ENCODE data around the gene CNTLN.

DNA sequence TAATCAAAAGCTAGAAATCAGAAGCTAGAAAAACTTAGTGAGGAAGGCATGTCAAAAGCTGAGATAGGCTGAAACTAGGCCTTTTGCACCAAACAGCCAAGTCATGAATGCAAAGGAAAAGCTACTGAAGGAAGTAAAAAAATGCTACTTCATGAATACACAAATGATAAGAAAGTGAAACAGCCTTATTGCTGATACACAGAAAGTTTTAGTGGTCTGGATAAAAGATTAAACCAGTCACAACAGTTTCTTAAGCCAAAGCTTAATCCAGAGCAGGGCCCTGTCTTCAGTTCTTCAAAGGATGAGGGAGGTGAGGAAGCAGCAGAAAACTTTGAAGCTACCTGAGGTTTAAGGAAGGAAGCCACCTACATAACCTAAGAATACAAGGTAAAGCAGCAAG is 341.6 kb downstream of the CNTLN start:
- TF ChIP-seq ZNF274 (IDR thresholded peaks at IDR 0.05; ENCODE audit: borderline replicate concordance, low read depth, low read length), result no peak
- TF ChIP-seq ZBTB5 (IDR thresholded peaks at IDR 0.05), result no peak
- no peak for TF ChIP-seq CTCF (IDR thresholded peaks at IDR 0.05 in 2 of 3, conservative IDR thresholded peaks at IDR 0.05 in 1 of 3; ENCODE audit: insufficient read depth in 2 of 3, low read depth in 1 of 3, low read length in 3 of 3)
